Heart right ventricle (tissue), 16 donors: ENCODE data around the gene HDDC3. TPM values are rescaled to one million over a fixed set of nuclear protein-coding genes. Genes with fewer than 3 reads are reported as not detected.

ENCODE experiments used
- ATAC-seq, 8 donors: fragments of 200-7000 bp; cut with Tn5 transposase; one replicate each; pipeline ENCODE4 v1.9.1; 2020; ENCODE audit warnings: mild to moderate bottlenecking in 8 of 8, moderate library complexity in 8 of 8, moderate number of reproducible peaks in 1 of 8
- DNase-seq, 2 donors: peaks; one replicate each; pipeline ENCODE4 v3.0.0-alpha.2; 2020
- H3K27ac ChIP-seq, 10 donors: fragments of 200-600 bp; sonication (generic) in 2 of 10; one replicate each; pipeline versions ENCODE4 v1.5.0 to v1.8.0; 2020 to 2022; ENCODE audit warnings: mild to moderate bottlenecking in 3 of 10
- H3K27me3 ChIP-seq, 7 donors: fragments of 200-600 bp; one replicate each; pipeline ENCODE4 v1.8.0; 2021 to 2022; ENCODE audit warnings: mild to moderate bottlenecking in 2 of 7
- H3K36me3 ChIP-seq, 9 donors: fragments of 200-600 bp; sonication (generic) in 1 of 9; one replicate each; pipeline versions ENCODE4 v1.5.0 to v1.8.0; 2020 to 2022; ENCODE audit warnings: mild to moderate bottlenecking in 2 of 9
- H3K4me1 ChIP-seq, 9 donors: fragments of 200-600 bp; sonication (generic) in 1 of 9; one replicate each; pipeline versions ENCODE4 v1.5.0 to v1.8.0; 2020 to 2022; ENCODE audit warnings: mild to moderate bottlenecking in 4 of 9
- H3K4me3 ChIP-seq, 10 donors: fragments of 200-600 bp; sonication (generic) in 2 of 10; one replicate each; pipeline versions ENCODE4 v1.5.0 to v1.8.0; 2020 to 2022; ENCODE audit warnings: mild to moderate bottlenecking in 7 of 10, moderate library complexity in 2 of 10
- H3K9me3 ChIP-seq, 11 donors: fragments of 200-600 bp in 10 of 11; sonication (generic) in 2 of 11; one replicate each; pipeline versions ENCODE4 v1.5.0 to v1.8.0; 2013 to 2022; ENCODE audit warnings: mild to moderate bottlenecking in 2 of 11, control low read depth in 1 of 11, moderate library complexity in 1 of 11
- WGBS, 2 donors: extraction: QIAGEN DNeasy Blood & Tissue Kit; methylation state at CpG; one replicate each; pipeline ENCODE4 v1.1.7; 2013; ENCODE audit warnings: inconsistent platforms in 1 of 2; 5-methylcytosine and 5-hydroxymethylcytosine counted together
- intact Hi-C, 10 donors: fragments of 100-400 bp; cut with DNase I; formaldehyde crosslinking; loops; one replicate each; pipeline versions ENCODE4 v1.11.1 to v1.14.2; 2022
- polyA plus RNA-seq, 2 donors: library from polyadenylated mRNA; stranded (reverse); fragments of 200-250 nt; gene quantifications; one replicate each; pipeline ENCODE4 v1.2.3, GENCODE V29; 2013
- total RNA-seq, 10 donors: library from RNA; stranded (reverse); fragmentation: NEBNext Ultra II Directional in 3 of 10; extraction: Animal tissue kit (Norgen Biotek cat#: 25700) in 3 of 10; gene quantifications; one replicate each; pipeline versions ENCODE4 v1.2.1 to v1.2.4, GENCODE V29; 2021 to 2023
- TF ChIP-seq, protein P1 (sequence below), 9 donors: fragments of 200-600 bp; sonication (generic) in 2 of 9; IDR thresholded peaks; one replicate each; pipeline versions ENCODE4 v1.5.0 to v1.8.0; 2021 to 2022; ENCODE audit warnings: antibody characterized with exemption in 9 of 9, mild to moderate bottlenecking in 5 of 9, moderate library complexity in 1 of 9
- donor health status: Arrhythmogenic right ventricular cardiomyopathy.
- donor health status: ischemic (EF 13 %, LVEDD 7.1; RV severe dilation, severe dysfunction).
- donor health status: healthy with polysubstance abuse.
- donor health status: DM: no; HTN: yes; CAD: no.
- donor health status: DM: no; HTN: no; CAD: no.
- donor health status: ischemic (EF 25% LVEDD 6.9; RV normal size, moderate dysfunction).
- donor health status: ischemic (EF 25% LVEDD 5.7; RV mildly dilated, moderate dysfunction).
- donor health status: healthy.
- donor health status: DM: yes; HTN: yes; CAD: no.
- donor health status: Ischemic cardiomyopathy.
- donor health status: ischemic (EF 35%, LVEDD 5.7; RV mildly dilated, moderate dysfunction).
- donor health status: nonischemic (EF 11% LVEDD 7.7; RV severe dilation, severe dysfunction).
- donor health status: DM: yes; HTN: yes; CAD: no.
- donor health status: PGD.
- donor health status: ischemic (EF 29% LVEDD 5.4; RV normal size, mild dysfunction).
- donor health status: nonischemic (EF 23%, LVEDD 6.1; RV moderate dilation, normal function).

The HDDC3 gene
- total and polyA plus RNA-seq, 12 donors, result 10.7 to 18.2 (median 14.7) TPM

DNA sequence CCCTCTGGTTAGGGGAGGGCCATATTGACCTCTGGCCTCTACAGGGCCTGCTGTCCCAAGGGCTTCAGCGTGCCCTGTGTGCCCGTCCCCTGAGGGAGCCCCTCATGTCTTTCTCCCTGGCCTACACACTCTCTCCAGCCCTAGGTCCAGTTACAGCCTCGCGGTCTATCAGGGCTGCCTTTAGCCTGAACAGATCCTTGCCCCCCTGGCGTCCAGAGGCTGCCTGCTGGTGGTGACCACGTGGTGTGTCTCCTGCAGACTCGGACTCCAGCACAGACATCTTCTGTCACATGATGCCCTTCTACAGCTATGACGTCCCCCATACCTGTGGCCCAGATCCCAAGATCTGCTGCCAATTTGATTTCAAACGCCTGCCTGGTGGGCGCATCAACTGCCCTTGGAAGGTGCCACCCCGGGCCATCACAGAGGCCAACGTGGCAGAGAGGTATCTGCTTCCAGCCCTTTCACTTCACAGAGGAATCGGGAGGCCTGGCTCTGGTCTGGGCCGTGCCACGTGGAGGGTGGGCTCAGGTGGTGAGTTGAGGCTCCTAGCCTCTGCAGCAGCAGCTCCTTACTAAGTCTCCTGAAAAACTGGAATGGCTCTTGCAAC is 25.2 kb downstream of the HDDC3 start:
- H3K27me3 ChIP-seq, result no peaks in the 10 kb centered on the region
- WGBS, 2 donors, result 69 to 79% methylated on average over 15 of the region's 15 CpGs
- DNase-seq (no peak), ATAC-seq (no peak)
- intact Hi-C loops, result no loop called here
- H3K27ac ChIP-seq, result peak overlapping the region in 9 of 10 donors; percentile 56 to 87 (median 68)
- no peaks in the 10 kb centered on the region for H3K9me3 ChIP-seq
- peaks cover 0 to 52% (median 36%) of the 10 kb centered on the region in 9 donors for H3K4me1 ChIP-seq
- H3K36me3 ChIP-seq, result peaks cover 0 to 78% (median 59%) of the 10 kb centered on the region in 9 donors
- H3K4me3 ChIP-seq, result no peak overlapping the region
- TF ChIP-seq, protein P1, sequence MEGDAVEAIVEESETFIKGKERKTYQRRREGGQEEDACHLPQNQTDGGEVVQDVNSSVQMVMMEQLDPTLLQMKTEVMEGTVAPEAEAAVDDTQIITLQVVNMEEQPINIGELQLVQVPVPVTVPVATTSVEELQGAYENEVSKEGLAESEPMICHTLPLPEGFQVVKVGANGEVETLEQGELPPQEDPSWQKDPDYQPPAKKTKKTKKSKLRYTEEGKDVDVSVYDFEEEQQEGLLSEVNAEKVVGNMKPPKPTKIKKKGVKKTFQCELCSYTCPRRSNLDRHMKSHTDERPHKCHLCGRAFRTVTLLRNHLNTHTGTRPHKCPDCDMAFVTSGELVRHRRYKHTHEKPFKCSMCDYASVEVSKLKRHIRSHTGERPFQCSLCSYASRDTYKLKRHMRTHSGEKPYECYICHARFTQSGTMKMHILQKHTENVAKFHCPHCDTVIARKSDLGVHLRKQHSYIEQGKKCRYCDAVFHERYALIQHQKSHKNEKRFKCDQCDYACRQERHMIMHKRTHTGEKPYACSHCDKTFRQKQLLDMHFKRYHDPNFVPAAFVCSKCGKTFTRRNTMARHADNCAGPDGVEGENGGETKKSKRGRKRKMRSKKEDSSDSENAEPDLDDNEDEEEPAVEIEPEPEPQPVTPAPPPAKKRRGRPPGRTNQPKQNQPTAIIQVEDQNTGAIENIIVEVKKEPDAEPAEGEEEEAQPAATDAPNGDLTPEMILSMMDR (IDR thresholded peaks at IDR 0.05), result no peak

- DNase-seq (no peak), ATAC-seq (no peak)
- no peaks in the 10 kb centered on the region for H3K27me3 ChIP-seq
- TF ChIP-seq, protein P1 (IDR thresholded peaks at IDR 0.05), result no peak
- intact Hi-C loops, result no loop called here
- H3K9me3 ChIP-seq, result no peaks in the 10 kb centered on the region
- peaks cover 0 to 70% (median 51%) of the 10 kb centered on the region in 9 donors for H3K36me3 ChIP-seq
- no peak overlapping the region for H3K4me3 ChIP-seq
- H3K4me1 ChIP-seq, result peaks cover 6 to 61% (median 43%) of the 10 kb centered on the region in 9 donors
- 96 to 97% methylated on average over 11 of the region's 11 CpGs for WGBS, 2 donors
- peak overlapping the region in 5 of 10 donors; percentile 67 to 87 (median 77) for H3K27ac ChIP-seq
Observed at GRCh38 chr15:90906181-90906849, 26.0 kb downstream of the HDDC3 start.

GRCh38 chr15:90905306-90906180 is 26.8 kb downstream of the HDDC3 start:
- H3K4me1 ChIP-seq, result peaks cover 6 to 61% (median 43%) of the 10 kb centered on the region in 9 donors
- TF ChIP-seq, protein P1 (IDR thresholded peaks at IDR 0.05), result no peak
- H3K36me3 ChIP-seq, result peaks cover 0 to 62% (median 43%) of the 10 kb centered on the region in 9 donors
- no peaks in the 10 kb centered on the region for H3K9me3 ChIP-seq
- whole genome bisulfite sequencing, 2 donors, result 95% methylated on average over 28 of the region's 28 CpGs
- DNase-seq (no peak), ATAC-seq (no peak)
- no peak overlapping the region for H3K4me3 ChIP-seq
- intact Hi-C loops, result no loop called here
- H3K27ac ChIP-seq, result peak overlapping the region in 2 of 10 donors; percentile 67 to 87
- no peaks in the 10 kb centered on the region for H3K27me3 ChIP-seq

DNA sequence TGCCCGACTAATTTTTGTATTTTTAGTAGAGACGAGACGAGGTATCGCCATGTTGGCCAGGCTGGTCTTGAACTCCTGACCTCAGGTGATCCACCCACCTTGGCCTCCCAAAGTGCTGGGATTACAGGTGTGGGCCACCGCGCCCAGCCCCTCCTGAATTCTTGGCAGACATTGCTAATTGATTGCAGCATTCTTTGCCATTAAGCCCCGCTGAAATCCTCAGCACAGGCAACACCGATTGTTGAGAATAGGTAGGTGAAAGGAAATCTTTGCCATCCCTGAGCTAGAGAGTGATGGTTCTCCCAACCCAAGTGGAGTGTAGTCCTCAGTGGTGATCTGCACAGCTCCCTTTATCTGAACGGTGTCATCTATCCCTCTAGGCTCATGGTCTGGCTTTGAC is 27.6 kb downstream of the HDDC3 start:
- ATAC-seq (no peak), DNase-seq (no peak)
- Histone ChIP-seq H3K36me3 (peaks cover 0 to 54% (median 35%) of the 10 kb centered on the region in 9 donors), H3K27me3 (no peaks in the 10 kb centered on the region), H3K27ac (no peak overlapping the region), H3K9me3 (no peaks in the 10 kb centered on the region), H3K4me3 (no peak overlapping the region), H3K4me1 (peaks cover 6 to 61% (median 43%) of the 10 kb centered on the region in 9 donors)
- intact Hi-C loops, result no loop called here
- WGBS, 2 donors, result 93 to 98% methylated on average over 9 of the region's 9 CpGs
- TF ChIP-seq, protein P1 (IDR thresholded peaks at IDR 0.05), result no peak
